GM18868 (cell line): ENCODE results near the gene PSEN1.
"Not testable (repeated sequence)": the region's sequence is repeated elsewhere in the genome, so short reads cannot be mapped to it uniquely, and the experiment has no call there.

Experiments used
- ATAC-seq: cut with Tn5 transposase; IDR thresholded peaks from one replicate; pipeline ENCODE4 v1.9.1; 2021; ENCODE audit warnings: mild to moderate bottlenecking, moderate library complexity; ENCODE audit not compliant: unreplicated experiment

PSEN1 gene

DNA sequence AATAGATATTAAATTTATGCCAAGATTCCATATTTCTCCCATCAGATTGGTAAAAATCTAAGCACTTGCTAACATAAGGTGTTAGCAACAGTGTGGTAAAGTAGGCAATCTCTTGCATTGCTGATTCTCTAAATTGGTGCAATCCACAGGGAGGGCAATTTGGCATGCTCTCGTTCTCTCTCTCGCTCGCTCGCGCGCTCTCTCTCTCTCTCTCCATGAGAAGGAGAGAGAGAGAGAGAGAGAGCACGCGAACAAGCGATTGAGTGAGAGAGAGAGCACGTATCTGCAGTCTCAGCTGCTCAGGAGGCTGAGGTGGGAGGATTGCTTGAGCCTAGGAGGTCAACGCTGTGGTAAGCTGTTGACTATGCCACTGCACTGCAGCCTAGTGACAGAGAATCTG lies 25.9 kb downstream of the PSEN1 start:
- no peak for ATAC-seq

DNA sequence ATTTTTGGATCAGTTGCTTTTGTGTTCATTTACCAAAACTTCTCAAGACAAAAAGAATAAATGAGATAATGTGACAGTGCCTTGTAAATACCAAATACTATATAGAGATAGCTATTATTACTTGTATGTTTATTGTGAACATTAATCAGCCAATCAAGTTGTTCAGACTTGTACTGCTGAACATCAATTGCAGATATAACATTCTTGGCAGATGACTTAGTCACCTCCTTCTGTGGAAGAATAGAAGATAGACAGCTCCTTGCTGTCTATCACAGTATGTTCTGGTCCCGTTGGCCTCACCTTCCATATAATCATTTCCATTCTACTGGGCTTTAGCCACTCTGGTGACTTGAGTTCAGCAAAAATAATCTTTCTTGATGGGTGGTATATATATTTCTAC lies 30.1 kb downstream of the PSEN1 start:
- ATAC-seq: no peak

DNA sequence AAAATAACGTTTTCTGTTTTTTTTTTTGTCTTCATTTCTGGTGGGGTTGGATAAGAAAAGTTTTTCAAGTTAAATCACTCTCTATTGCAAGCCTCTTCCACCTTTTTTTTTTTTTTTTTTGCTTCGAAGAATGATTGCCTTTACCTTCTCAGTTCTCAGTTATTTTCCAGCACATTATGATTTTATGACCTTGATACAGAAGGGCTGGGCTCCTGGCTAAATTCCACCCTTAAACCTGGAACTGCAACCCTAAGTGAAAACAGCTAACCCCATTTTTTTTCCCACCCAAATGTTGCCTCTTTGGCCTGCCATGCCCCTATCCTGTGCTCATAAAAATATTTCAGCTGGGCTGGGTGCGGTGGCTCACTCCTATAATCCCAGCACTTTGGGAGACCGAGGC lies 31.4 kb downstream of the PSEN1 start:
- ATAC-seq: no peak

DNA sequence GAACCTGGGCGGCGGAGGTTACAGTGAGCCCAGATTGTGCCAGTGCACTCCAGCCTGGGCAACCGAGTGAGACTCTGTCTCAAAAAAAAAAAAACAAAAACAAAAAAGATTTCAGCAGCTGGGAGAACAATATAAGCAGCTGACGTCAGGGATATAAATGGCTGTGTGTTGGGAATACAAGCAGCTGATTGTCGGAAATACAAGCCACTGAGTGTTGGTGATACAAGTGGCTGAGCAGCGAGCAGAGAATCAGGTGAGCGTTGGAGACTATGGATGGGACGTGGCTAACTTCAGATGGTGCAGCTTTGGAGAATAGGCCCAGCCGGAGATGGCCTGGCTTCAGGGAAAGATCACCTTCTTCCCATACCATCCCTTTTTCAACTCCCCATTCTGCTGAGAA lies 32.0 kb downstream of the PSEN1 start:
- ATAC-seq: no peak

DNA sequence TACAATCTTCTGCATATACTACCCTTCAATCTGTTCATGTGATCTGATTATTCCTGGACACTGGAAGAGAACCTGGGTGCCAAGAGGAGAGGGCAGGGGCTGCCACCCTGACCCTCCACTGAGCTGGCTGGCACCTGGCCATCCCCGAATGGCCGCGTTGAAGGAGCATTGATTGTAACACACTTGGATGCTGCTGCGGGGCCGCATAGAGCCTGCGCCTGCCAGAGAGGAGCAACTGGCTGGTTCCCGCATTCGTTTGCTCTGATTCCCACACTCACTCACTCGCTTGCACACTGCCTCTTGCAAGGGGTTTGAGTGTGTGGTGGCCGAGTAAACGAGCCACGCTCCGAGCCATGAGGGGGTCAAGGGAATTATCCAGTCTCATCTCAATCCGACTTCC lies 32.4 kb downstream of the PSEN1 start:
- no peak for ATAC-seq

DNA sequence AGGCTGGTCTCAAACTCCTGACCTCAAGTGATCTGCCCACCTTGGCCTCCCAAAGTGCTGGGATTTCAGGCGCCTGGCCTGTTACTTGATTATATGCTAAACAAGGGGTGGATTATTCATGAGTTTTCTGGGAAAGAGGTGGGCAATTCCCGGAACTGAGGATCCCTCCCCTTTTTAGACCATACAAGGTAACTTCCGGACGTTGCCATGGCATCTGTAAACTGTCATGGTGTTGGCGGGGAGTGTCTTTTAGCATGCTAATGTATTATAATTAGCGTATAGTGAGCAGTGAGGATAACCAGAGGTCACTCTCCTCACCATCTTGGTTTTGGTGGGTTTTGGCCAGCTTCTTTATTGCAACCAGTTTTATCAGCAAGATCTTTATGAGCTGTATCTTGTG lies 33.5 kb downstream of the PSEN1 start:
- ATAC-seq: not testable (repeated sequence)

DNA sequence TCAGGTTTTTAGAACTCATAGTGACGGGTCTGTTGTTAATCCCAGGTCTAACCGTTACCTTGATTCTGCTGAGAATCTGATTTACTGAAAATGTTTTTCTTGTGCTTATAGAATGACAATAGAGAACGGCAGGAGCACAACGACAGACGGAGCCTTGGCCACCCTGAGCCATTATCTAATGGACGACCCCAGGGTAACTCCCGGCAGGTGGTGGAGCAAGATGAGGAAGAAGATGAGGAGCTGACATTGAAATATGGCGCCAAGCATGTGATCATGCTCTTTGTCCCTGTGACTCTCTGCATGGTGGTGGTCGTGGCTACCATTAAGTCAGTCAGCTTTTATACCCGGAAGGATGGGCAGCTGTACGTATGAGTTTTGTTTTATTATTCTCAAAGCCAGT lies 34.4 kb downstream of the PSEN1 start:
- no peak for ATAC-seq

DNA sequence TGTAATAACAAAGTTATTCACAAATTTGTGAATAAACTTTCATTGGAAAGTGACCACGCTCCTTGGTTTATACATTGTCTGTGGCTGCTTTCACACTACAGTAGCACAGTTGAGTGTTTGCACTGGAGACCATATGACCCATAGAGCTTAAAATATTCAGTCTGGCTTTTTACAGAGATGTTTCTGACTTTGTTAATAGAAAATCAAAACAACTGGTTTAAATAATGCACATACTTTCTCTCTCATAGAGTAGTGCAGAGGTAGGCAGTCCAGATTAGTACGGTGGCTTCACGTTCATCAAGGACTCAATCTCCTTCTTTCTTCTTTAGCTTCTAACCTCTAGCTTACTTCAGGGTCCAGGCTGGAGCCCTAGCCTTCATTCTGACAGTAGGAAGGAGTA lies 36.2 kb downstream of the PSEN1 start:
- ATAC-seq: no peak

DNA sequence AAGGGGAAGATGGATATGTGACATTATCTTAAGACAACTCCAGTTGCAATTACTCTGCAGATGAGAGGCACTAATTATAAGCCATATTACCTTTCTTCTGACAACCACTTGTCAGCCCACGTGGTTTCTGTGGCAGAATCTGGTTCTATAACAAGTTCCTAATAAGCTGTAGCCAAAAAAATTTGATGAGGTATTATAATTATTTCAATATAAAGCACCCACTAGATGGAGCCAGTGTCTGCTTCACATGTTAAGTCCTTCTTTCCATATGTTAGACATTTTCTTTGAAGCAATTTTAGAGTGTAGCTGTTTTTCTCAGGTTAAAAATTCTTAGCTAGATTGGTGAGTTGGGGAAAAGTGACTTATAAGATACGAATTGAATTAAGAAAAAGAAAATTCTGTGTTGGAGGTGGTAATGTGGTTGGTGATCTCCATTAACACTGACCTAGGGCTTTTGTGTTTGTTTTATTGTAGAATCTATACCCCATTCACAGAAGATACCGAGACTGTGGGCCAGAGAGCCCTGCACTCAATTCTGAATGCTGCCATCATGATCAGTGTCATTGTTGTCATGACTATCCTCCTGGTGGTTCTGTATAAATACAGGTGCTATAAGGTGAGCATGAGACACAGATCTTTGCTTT lies 36.9 kb downstream of the PSEN1 start:
- ATAC-seq: no peak

DNA sequence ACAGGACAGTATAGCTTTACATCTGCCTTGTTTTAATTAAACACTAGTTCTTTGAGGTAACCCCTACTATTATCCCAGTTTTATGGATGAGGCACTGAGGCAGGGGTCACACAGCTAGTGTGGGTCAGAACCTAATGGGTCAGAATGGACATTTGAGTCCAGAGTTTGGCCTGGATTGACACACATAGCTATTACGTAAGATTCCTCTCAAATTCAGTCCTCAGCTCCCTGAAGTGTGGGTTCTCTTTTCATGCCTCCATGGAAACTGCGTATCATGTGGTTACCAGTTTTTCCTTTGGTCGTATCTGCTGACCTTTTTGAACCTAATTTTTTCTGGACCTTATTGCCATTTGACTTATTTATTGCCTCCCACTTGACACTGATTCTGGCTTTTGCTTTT lies 40.4 kb downstream of the PSEN1 start:
- no peak for ATAC-seq

DNA sequence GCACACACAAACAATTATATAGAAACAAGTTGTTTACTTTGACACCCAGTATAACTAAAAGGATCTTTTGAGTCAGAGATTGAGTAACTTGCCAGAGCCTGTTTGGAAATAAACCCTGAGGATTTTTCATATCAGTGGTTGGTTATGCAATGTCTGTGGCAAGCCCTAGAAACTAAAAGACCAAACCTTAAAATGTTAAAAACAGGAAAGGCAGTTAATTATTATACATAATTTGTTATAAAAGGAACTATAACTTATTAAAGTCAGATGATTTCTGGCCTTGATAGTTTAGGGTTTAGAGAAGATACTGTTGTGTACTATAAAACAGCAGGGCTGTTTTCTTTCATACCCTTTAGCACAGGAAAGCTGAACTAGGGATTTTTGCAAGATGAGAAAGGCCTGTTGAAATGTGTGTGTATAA lies 44.1 kb downstream of the PSEN1 start:
- ATAC-seq: no peak

DNA sequence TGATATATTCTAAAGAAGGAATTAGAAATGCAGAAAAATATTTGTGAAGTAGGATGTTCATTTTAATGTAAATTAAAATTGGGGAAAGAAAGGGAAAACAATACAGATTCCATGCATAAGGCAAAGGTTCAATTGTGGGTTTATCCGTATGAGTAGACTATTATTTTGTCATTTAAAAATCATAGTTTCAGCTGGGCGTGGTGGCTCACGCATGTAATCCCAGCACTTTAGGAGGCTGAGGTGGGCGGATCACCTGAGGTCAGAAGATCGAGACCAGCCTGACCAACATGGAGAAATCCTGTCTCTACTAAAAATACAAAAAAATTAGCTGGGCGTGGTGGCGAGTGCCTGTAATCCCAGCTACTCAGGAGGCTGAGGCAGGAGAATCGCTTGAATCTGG lies 44.7 kb downstream of the PSEN1 start:
- not testable (repeated sequence) for ATAC-seq

DNA sequence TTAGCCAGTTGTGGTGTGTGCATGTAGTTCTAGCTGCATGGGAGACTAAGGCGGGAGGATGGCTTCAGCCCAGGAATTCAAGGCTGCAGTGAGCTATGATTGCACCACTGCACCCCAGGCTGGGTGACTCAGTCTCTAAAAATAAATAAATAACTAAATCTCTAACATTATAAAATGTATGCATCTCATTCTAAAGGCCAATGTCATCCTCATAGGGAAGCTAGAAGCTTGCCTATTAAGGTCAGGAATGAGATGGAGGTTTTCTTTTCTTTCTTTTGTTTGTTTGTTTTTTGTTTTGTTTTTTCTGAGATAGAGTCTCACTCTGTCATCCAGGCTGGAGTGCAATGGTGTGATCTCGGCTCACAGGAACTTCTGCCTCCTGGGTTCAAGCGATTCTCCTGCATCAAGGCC lies 52.2 kb downstream of the PSEN1 start:
- ATAC-seq: no peak

DNA sequence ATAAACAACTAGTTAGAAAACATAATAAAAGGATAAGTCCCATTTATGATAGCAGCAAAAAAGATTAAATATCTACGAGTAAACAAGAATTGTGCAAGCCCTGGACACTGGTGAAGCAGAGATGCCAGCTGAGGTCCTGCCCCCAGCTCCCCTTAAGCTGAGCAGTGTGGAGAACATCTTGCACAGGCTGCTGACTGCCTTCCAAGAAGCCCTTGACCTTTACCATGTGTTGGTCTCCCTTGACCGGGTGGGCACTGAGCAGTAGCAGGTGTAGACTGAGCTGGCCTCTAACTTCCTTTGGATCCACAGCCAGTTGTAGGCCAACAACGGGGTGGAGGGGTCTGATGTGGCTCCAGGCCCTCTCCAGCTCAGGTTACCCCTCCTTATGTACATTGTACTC lies 53.3 kb downstream of the PSEN1 start:
- ATAC-seq: no peak

DNA sequence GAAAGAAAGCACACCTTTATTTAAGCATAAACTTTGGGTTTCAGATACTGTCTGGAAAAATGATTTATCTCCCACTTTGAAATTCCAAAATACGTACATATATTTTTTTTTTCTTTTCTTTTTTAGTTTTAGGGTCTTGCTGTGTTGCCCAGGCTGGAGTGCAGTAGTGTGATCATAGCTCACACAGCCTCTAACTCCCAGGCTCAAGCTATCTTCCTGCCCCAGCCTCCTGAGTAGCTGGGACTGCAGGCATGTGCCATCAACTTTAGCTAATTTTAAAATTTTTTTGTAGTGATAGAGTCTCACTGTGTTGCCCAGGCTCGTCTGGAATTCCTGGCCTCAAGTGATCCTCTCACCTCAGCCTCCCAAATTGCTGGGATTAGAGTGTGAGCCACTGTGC lies 55.1 kb downstream of the PSEN1 start:
- no peak for ATAC-seq

DNA sequence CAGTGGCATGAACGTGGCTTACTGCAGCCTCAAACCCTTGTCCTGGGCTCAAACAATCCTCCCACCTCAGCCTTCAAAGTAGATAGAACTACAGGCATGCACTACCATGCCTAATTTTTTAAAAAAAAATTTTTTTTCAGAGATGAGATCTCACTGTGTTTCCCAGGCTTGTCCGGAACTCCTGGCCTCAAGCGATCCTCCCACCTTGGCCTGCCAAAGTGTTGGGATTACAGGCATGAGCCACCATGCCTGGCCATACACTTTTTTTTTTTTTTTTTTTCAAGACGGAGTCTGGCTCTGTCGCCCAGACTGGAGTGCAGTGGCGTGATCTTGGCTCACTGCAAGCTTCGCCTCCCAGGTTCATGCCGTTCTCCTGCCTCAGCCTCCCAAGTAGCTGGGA lies 58.0 kb downstream of the PSEN1 start:
- ATAC-seq: not testable (repeated sequence)

DNA sequence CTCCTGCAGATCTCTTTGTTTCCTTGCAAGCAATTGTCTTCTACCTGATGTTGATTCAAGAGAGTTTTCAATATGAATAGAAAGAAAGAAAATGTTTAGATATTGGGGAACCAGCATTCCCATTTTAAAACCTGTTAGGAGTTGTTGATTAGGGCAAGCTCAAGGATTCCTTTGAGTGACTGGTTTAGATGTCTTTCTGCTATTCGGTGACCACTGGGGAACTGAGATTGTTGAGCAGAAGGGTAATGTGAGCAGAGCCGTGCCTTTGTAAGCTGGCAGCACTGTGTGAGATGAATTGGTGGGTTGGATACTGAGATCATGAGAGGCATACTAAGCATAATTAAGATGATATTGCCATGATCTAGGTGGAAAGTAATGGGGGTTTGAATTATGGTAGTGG lies 61.9 kb downstream of the PSEN1 start:
- no peak for ATAC-seq

DNA sequence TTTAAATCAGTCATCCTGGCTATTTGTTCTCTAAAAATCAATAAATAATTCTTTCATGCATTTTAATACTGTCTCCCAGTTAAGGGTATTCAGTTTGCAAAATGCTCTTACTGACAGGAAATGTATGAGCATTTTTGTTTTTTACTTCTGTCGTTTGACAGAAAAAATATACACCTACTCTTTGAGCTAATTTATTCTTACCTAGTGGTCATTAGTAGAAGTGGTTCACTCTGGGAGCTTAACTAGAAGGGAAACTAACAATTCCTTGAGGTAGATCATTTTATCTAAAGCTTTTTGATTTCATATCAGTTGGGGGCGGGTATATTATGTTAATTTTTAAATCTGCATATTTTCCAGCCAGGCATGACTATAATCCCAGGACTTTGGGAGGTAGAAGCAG lies 67.2 kb downstream of the PSEN1 start:
- ATAC-seq: no peak

DNA sequence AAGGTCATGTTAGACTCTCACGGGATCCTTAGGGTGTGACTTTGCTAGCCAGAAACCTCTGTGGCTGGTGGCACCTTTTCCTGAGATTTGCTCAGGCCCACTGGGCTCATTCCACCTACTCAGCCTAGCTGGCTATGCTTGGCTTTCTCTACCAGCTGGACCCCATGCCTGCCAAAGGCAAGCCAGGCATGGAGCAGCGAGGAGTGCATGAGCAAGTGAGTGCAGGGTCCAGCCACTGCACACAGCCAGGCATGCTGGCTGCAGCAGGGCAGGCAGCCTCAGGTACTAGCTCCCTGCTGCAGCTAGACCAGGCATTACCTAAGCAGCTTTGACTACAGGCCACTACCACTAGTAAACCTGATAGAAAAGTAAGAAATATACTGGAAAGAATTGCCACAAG lies 71.3 kb downstream of the PSEN1 start:
- ATAC-seq: no peak

DNA sequence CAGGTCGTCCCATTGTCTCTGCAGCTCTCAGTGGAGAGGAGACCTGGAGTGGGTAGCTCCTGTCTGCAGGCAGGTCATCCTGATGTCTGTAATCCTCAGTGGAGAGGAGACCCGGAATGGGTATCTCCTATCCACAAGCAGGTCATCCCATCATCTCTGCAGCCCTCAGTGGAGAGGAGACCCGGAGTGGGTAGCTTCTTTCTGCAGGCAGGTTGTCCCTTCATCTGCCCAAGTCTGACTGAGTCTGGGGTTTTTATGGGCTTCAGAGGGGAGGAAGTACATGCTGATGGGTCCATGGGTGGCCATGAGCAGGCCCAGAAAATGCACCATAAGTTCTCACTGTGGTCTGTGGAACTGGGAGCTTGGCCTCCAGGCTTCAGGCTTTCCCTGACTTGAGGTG lies 72.1 kb downstream of the PSEN1 start:
- ATAC-seq: no peak

DNA sequence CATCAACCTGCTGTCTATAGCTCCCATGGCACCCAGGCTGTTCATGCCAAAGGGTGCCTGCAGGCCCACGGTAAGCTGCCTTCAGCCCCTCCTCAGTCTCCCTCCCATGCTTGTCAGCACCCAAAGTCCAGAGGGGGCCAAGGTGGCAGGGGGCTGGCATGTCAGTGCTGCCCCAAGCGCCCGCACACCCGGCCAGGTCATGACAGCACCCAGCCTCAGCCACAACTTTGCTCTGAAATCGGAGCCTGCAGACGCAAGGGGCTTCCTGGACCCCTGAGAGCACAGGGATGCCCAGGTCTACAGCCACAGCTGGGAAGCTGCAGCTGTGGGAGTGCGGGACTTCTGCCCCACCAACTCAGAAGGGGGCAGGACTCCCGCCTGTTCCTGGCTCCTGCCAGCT lies 72.5 kb downstream of the PSEN1 start:
- no peak for ATAC-seq

DNA sequence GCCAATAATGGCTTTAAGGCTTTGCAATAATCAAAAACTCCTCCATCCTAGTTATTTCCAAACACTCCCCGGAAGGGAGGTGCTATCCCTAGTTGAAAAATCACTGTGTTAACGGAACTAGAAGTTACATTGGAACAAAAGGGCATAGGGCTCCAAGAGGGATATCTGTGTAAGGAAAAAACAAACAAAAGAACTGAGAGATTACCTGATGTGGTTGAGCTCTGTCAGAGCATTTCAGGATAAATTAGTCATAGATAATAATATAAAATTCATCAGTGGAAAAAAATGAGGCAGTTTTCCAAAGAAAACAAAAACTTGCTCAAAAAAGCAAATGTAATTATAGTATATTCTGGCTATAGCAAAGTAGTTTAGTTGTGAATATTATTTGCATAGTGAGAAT lies 73.6 kb downstream of the PSEN1 start:
- ATAC-seq: no peak

DNA sequence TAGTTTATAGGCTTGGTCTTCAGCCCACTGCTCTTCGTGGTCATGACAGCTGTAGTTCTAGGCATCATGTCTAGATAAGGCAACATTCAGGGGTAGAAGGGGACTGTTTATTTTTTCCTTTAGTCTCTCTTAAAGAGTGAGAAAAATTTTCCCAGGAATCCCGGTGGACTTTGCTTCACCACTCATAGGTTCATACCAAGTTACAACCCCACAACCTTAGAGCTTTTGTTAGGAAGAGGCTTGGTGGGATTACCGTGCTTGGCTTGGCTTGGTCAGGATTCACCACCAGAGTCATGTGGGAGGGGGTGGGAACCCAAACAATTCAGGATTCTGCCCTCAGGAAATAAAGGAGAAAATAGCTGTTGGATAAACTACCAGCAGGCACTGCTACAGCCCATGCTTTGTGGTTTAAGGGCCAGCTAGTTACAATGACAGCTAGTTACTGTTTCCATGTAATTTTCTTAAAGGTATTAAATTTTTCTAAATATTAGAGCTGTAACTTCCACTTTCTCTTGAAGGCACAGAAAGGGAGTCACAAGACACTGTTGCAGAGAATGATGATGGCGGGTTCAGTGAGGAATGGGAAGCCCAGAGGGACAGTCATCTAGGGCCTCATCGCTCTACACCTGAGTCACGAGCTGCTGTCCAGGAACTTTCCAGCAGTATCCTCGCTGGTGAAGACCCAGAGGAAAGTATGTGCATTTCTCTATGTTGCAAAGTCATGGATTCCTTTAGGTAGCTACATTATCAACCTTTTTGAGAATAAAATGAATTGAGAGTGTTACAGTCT lies 75.1 kb downstream of the PSEN1 start:
- no peak for ATAC-seq
